GM12801 (cell line): ENCODE measurements around the gene SLC12A5.

Source experiments
- CTCF ChIP-seq: IDR thresholded peaks from one replicate; pipeline ENCODE4 v1.5.1; 2011; ENCODE audit warnings: control low read depth; ENCODE audit not compliant: insufficient read length; ENCODE audit errors: extremely low read depth

SLC12A5 gene

GRCh38 chr20:46010491-46011391, 18.3 kb upstream of the SLC12A5 start:
- no peak for TF ChIP-seq CTCF

DNA sequence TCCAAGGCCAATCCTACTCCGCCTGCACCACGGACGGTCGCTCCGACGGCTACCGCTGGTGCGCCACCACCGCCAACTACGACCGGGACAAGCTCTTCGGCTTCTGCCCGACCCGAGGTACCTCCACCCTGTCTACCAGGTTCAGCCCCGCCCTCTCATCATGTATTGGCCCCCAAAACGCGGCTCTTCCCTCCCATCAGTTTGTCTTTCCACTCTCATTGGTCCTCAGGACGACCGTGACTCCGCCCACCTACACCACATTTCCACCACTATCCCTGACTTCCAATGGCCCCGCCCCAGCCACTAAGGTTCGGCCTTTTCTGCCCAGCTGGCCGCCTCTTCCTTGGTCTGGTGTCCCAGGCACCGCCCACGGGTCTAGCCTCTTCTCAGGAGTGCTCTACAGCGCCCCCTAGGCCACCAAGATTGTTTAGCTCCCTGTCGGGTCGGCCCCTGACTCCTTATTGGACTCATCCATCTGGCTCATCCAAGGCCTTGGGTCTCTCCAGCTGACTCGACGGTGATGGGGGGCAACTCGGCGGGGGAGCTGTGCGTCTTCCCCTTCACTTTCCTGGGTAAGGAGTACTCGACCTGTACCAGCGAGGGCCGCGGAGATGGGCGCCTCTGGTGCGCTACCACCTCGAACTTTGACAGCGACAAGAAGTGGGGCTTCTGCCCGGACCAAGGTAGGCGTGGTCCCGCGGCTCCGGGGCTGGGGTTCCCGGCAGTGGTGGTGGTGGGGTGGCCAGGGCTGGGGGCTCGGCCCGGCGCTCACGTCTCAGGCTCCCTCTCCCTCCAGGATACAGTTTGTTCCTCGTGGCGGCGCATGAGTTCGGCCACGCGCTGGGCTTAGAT, 17.2 kb upstream of the SLC12A5 start:
- no peak for TF ChIP-seq CTCF

- no peak for TF ChIP-seq CTCF
Observed at GRCh38 chr20:46012921-46013320, 16.1 kb upstream of the SLC12A5 start.

GRCh38 chr20:46013322-46013828, 15.6 kb upstream of the SLC12A5 start:
- no peak for TF ChIP-seq CTCF

- no peak for TF ChIP-seq CTCF
Observed at GRCh38 chr20:46013829-46014516, 15.0 kb upstream of the SLC12A5 start.

GRCh38 chr20:46014517-46015396, 14.3 kb upstream of the SLC12A5 start:
- no peak for TF ChIP-seq CTCF
